Choroid plexus epithelial cell (primary cell): ENCODE data around the gene RERE.

Experiments
- DNase-seq: peaks from one replicate; pipeline ENCODE4 v3.0.0-alpha.2; 2010; ENCODE audit warnings: low read depth
- H3K4me3 ChIP-seq: 2 replicates; pipeline ENCODE4 v1.5.1; 2011; ENCODE audit warnings: low read depth, mild to moderate bottlenecking, control low read depth, low read length, moderate library complexity
- TF ChIP-seq, protein P1 (sequence below): conservative IDR thresholded peaks from 2 replicates; pipeline ENCODE4 v1.5.1; 2011; ENCODE audit warnings: low read depth, mild to moderate bottlenecking, control low read depth, inconsistent platforms, low read length, moderate library complexity

The RERE gene

DNA sequence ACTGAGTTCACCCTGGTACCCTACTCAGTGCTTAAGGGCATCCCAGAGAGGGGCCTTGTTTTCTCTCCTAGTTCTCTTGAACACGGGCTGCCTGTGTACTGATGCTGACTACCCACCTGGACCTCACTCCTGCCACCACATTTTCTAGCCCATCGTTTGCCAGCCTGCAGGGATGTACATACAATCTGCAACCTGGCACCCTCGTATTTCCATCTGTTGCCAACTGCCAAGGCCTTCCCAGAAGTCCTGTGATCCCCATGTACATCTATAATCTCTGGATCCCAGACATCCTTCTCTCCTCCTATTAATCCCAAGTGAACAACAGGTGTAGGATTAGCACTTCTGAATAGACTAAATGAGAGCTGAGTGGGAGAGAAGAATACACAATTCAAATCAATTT, 287.5 kb downstream of the RERE start:
- H3K4me3 ChIP-seq: no peak overlapping the region
- TF ChIP-seq, protein P1, sequence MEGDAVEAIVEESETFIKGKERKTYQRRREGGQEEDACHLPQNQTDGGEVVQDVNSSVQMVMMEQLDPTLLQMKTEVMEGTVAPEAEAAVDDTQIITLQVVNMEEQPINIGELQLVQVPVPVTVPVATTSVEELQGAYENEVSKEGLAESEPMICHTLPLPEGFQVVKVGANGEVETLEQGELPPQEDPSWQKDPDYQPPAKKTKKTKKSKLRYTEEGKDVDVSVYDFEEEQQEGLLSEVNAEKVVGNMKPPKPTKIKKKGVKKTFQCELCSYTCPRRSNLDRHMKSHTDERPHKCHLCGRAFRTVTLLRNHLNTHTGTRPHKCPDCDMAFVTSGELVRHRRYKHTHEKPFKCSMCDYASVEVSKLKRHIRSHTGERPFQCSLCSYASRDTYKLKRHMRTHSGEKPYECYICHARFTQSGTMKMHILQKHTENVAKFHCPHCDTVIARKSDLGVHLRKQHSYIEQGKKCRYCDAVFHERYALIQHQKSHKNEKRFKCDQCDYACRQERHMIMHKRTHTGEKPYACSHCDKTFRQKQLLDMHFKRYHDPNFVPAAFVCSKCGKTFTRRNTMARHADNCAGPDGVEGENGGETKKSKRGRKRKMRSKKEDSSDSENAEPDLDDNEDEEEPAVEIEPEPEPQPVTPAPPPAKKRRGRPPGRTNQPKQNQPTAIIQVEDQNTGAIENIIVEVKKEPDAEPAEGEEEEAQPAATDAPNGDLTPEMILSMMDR: no peak
- DNase-seq: no peak

DNA sequence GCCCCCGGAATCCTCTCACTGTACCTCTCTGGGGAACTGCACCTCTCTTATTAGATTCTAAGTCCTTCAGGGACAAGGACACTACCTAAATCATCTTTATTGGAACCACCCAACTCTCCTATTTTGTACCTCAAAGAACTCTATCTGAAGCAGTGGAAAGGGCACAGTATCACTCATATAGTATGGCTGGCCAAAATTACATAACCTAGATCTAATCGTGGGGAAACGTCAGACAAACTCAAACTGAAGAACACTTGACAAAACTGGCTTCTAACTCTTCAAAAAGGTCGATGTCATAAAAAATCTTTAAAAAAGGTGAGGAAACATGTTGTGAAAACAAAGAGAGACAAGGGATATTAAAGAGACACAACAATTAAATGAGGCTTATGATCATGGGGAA, 289.5 kb downstream of the RERE start:
- no peak for DNase-seq
- no peak overlapping the region for H3K4me3 ChIP-seq
- TF ChIP-seq, protein P1: no peak

DNA sequence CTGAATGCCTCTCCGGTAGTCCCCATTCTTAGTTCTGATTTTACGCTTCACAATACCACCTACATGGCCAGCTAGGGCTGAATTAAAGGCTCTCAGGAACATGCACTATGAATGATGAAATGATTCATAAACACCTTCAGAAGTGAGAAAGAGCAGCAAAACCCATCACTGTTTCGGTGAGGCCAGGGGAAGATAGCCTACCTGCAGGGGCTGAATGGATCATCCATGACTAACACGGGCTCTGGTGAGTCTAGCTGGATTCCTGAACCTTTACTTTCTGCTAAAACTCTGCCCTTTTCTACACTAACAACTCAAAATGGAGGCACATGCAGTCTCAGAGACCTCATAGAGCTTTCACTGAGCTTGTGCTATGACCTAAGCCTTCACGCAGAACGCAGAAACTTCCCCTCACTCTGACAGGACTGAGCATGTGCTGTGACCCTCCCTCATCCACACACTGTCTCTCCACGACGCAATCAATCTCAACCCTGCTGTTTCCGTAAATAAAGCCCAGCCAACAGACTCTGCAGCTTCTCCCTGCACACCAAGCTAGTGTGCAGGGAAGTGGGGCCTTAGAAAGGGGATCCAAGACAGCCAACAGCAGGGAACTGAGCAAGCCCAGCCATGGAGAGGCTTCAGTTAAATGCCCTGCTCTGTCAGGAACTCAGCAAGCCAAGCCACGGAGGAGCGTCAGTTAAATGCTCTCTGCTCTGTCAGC, 291.7 kb downstream of the RERE start:
- TF ChIP-seq, protein P1: no peak
- peak overlapping the region; percentile 65 for H3K4me3 ChIP-seq
- DNase-seq: peak; percentile 99

DNA sequence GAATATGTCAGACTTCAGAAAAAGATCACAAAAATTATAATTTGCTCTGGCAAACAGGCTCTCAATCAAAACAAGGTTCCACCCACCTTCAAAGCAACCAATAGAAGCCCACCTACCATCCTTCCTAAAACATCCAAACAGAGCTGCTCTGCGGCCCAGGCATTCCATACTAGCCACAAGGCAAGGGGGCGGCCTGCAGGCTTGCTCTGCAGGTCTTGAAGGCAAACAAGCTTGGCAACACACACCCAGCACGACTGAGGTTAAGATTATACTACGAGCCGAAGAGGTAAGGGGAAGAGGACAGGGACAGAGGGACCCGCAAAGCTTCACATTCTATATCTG, 292.3 kb downstream of the RERE start:
- DNase-seq: peak; percentile 92
- TF ChIP-seq, protein P1: no peak
- H3K4me3 ChIP-seq: peak overlapping the region; percentile 65

DNA sequence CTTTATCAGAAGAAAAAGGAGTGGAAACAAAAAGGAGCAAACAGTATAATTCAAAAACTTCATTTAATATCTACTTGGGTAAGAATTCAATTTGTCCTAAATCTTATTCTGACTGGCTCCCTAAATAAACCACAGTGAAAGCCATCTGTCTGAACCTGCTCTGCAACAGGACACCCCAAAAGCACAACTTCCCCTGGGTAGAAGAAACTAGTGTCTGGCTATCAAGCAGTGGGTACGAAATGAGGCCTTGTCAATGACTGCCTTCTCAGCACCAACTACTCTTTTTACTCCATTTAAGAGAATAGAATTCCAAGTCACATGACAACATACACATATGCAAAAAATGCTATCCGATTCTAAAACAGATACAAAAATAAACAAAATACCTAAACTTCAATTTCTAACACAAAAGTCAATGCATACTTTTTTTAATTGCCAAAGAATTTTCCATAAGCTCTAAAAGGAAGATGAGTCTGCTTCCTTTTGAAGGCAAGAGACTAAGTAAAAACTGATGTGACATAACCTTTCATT, 292.7 kb downstream of the RERE start:
- H3K4me3 ChIP-seq: peak overlapping the region; percentile 65

DNA sequence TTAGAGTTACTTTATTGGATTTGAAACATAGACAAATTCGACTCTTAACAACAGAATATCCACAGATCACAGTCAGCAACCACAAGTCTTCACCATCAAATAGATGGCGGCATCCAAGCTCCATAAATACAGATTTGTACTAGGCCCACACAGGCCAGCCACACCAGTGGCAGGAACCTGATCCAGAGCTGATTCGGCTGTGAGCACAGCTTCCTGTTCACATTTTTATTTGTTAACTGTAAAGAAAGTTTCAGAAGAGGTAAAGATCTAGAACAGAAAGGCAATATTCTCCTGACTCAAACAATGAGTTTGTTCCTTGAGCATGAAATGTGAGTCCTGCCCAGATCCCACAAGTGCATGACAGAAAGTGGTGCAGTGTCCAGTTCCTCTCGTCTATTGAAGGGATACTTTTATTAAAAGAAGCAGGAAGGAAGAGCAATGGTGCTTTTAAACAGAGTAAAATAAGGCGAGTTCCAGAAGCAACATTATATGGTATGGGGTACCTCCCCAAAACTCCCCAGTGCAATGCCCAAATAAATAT, 293.7 kb downstream of the RERE start:
- TF ChIP-seq, protein P1: no peak
- H3K4me3 ChIP-seq: no peak overlapping the region
- DNase-seq: no peak

More for the DNA sequence above, 292.7 kb downstream of the RERE start:
- DNase-seq: peak; percentile 21
- TF ChIP-seq, protein P1: no peak

DNA sequence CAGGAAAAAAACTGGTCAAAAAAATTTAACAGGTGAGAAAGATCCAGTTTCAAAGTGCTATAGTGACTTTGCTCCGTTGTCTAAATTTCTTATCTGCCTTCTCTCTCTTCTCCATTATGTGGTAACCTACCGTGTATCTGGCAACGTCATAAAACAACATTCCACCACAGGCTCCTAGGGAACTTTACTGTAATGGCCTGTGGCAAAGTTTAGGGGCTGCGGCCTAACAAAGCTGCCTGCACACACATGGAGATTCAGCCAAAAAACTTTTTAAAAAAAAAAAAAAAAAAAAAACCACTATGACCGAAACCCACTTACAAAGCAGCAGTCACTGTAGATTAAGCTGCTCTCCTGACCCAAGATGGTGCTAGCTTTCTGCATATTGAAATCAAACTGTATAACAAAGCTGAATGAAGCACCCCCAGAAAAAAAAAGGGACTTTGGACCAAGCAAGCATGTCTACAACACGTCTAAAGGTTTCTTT, 296.9 kb downstream of the RERE start:
- no peak overlapping the region for H3K4me3 ChIP-seq
- no peak for DNase-seq
- TF ChIP-seq, protein P1: no peak
